AG20443 (cell line): Measurements from ENCODE around the gene BANP.
"Not testable (repeated sequence)": the region's sequence is repeated elsewhere in the genome, so short reads cannot be mapped to it uniquely, and the experiment has no call there.

Source experiments
- DNase-seq: peaks from one replicate; pipeline ENCODE4 v3.0.0; 2012; ENCODE audit warnings: low spot score, mixed read lengths

Gene BANP

GRCh38 chr16:88050952-88051660 lies 99.9 kb downstream of the BANP start:
- no peak for DNase-seq

- no peak for DNase-seq
These were observed 101.4 kb downstream of the BANP start for GRCh38 chr16:88052661-88053060.

- DNase-seq, result not testable (repeated sequence)
These were observed 102.2 kb downstream of the BANP start for GRCh38 chr16:88053479-88053878.

GRCh38 chr16:88055356-88055755 lies 104.1 kb downstream of the BANP start:
- DNase-seq, result no peak

GRCh38 chr16:88056212-88056611 lies 105.0 kb downstream of the BANP start:
- no peak for DNase-seq

GRCh38 chr16:88057656-88058055 lies 106.4 kb downstream of the BANP start:
- DNase-seq, result no peak

GRCh38 chr16:88058136-88058535 lies 106.9 kb downstream of the BANP start:
- no peak for DNase-seq

GRCh38 chr16:88058817-88059216 lies 107.6 kb downstream of the BANP start:
- no peak for DNase-seq

- DNase-seq, result no peak
These were observed 108.6 kb downstream of the BANP start for GRCh38 chr16:88059701-88060386.

- DNase-seq, result no peak
These were observed 109.4 kb downstream of the BANP start for GRCh38 chr16:88060524-88061219.

- DNase-seq, result no peak
These were observed 110.3 kb downstream of the BANP start for GRCh38 chr16:88061346-88062110.

GRCh38 chr16:88062341-88063210 lies 111.3 kb downstream of the BANP start:
- peak; percentile 94 for DNase-seq

- peak; percentile 94 for DNase-seq
These were observed 112.1 kb downstream of the BANP start for GRCh38 chr16:88063211-88063773.

GRCh38 chr16:88064011-88064888 lies 113.0 kb downstream of the BANP start:
- DNase-seq, result peak; percentile 41

- no peak for DNase-seq
These were observed 113.9 kb downstream of the BANP start for GRCh38 chr16:88064889-88065746.

- DNase-seq, result no peak
These were observed 114.5 kb downstream of the BANP start for GRCh38 chr16:88065747-88066142.

- no peak for DNase-seq
These were observed 115.0 kb downstream of the BANP start for GRCh38 chr16:88066234-88066633.

- DNase-seq, result no peak
These were observed 115.7 kb downstream of the BANP start for GRCh38 chr16:88066680-88067529.
